ENCODE measurements around the gene TSEN2.

- no peak for TF ChIP-seq ZNF274 (IDR thresholded peaks at IDR 0.05; ENCODE audit: low read depth, low read length)
- TF ChIP-seq POLR2A (IDR thresholded peaks at IDR 0.05; ENCODE audit: borderline replicate concordance, extremely low read depth, insufficient read depth, insufficient read length), result no peak
- TF ChIP-seq, protein P1, sequence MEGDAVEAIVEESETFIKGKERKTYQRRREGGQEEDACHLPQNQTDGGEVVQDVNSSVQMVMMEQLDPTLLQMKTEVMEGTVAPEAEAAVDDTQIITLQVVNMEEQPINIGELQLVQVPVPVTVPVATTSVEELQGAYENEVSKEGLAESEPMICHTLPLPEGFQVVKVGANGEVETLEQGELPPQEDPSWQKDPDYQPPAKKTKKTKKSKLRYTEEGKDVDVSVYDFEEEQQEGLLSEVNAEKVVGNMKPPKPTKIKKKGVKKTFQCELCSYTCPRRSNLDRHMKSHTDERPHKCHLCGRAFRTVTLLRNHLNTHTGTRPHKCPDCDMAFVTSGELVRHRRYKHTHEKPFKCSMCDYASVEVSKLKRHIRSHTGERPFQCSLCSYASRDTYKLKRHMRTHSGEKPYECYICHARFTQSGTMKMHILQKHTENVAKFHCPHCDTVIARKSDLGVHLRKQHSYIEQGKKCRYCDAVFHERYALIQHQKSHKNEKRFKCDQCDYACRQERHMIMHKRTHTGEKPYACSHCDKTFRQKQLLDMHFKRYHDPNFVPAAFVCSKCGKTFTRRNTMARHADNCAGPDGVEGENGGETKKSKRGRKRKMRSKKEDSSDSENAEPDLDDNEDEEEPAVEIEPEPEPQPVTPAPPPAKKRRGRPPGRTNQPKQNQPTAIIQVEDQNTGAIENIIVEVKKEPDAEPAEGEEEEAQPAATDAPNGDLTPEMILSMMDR (IDR thresholded peaks at IDR 0.05 in 2 of 3, conservative IDR thresholded peaks at IDR 0.05 in 1 of 3; ENCODE audit: borderline replicate concordance in 1 of 3, insufficient read depth in 1 of 3, low read depth in 2 of 3, low read length in 2 of 3), result no peak
- no peak for TF ChIP-seq EGR1 (IDR thresholded peaks at IDR 0.05; ENCODE audit: low read depth)
- no peak for TF ChIP-seq YY1 (IDR thresholded peaks at IDR 0.05; ENCODE audit: extremely low read depth, insufficient replicate concordance, low read depth, low read length)
These were observed 47.6 kb upstream of the TSEN2 start for GRCh38 chr3:12436514-12437220.

Measured in HCT116 (cell line).